Caki2 (cell line): ENCODE results near the gene MAPKAP1. TPM values are rescaled to one million over a fixed set of nuclear protein-coding genes. Genes with fewer than 3 reads are reported as not detected.
A peak's percentile ranks its signal among the peaks of the same experiment; 100 is the strongest.
"Not testable (repeated sequence)": the region's sequence is repeated elsewhere in the genome, so short reads cannot be mapped to it uniquely, and the experiment has no call there.

Experiments
- DNase-seq: peaks from one replicate; pipeline ENCODE4 v3.0.0-alpha.2; 2015; ENCODE audit warnings: low read depth
- in situ Hi-C: cut with HindIII; loops from 2 replicates; pipeline ENCODE4 v1.10.0; 2016; ENCODE audit warnings: low sequenced_read_pairs, low pct_unique_long_range_greater_than_20kb, mixed read lengths
- total RNA-seq: library from RNA; depleted of rRNA; stranded (reverse); fragments of >200 nt; shearing (Covaris generic); gene quantifications from 2 replicates; pipeline ENCODE4 v1.2.3, GENCODE V29; 2014; ENCODE audit warnings: low replicate concordance

Gene MAPKAP1
- total RNA-seq, 1 experiment from 2014 or later: 68.7 TPM

GRCh38 chr9:125743682-125744428, 36.8 kb upstream of the MAPKAP1 start:
- DNase-seq: no peak
- in situ Hi-C loops: no loop called here

GRCh38 chr9:125742657-125743056, 35.6 kb upstream of the MAPKAP1 start:
- DNase-seq: no peak
- in situ Hi-C loops: no loop called here

GRCh38 chr9:125739436-125739835, 32.4 kb upstream of the MAPKAP1 start:
- no peak for DNase-seq
- in situ Hi-C loops: no loop called here

GRCh38 chr9:125732562-125732961, 25.6 kb upstream of the MAPKAP1 start:
- no peak for DNase-seq
- in situ Hi-C loops: no loop called here

GRCh38 chr9:125730168-125730567, 23.2 kb upstream of the MAPKAP1 start:
- in situ Hi-C loops: no loop called here
- DNase-seq: no peak

GRCh38 chr9:125726456-125727132, 19.6 kb upstream of the MAPKAP1 start:
- no peak for DNase-seq
- in situ Hi-C loops: no loop called here

GRCh38 chr9:125707472-125707804, 430 bp upstream of the MAPKAP1 start:
- DNase-seq: no peak
- in situ Hi-C loops: no loop called here

- DNase-seq: no peak
- in situ Hi-C loops: no loop called here
Measured at GRCh38 chr9:125705893-125706292, 1.1 kb downstream of the MAPKAP1 start.

- no peak for DNase-seq
- in situ Hi-C loops: no loop called here
Measured at GRCh38 chr9:125703662-125704061, 3.3 kb downstream of the MAPKAP1 start.

- DNase-seq: peak; percentile 65
- in situ Hi-C loops: no loop called here
Measured at GRCh38 chr9:125701351-125701750, 5.7 kb downstream of the MAPKAP1 start.

GRCh38 chr9:125700791-125701190, 6.2 kb downstream of the MAPKAP1 start:
- peak; percentile 42 for DNase-seq
- in situ Hi-C loops: no loop called here

GRCh38 chr9:125699870-125700269, 7.1 kb downstream of the MAPKAP1 start:
- DNase-seq: no peak
- in situ Hi-C loops: no loop called here

- in situ Hi-C loops: no loop called here
- no peak for DNase-seq
Measured at GRCh38 chr9:125696106-125696647, 10.8 kb downstream of the MAPKAP1 start.

- in situ Hi-C loops, DNase-seq: not testable (repeated sequence)
Measured at GRCh38 chr9:125695548-125695947, 11.5 kb downstream of the MAPKAP1 start.

- in situ Hi-C loops: no loop called here
- DNase-seq: no peak
Measured at GRCh38 chr9:125694478-125694877, 12.5 kb downstream of the MAPKAP1 start.

- in situ Hi-C loops, DNase-seq: not testable (repeated sequence)
Measured at GRCh38 chr9:125693492-125693891, 13.5 kb downstream of the MAPKAP1 start.

GRCh38 chr9:125691869-125692268, 15.1 kb downstream of the MAPKAP1 start:
- DNase-seq: no peak
- in situ Hi-C loops: no loop called here

GRCh38 chr9:125690679-125691078, 16.3 kb downstream of the MAPKAP1 start:
- in situ Hi-C loops: no loop called here

GRCh38 chr9:125687163-125687863, 19.7 kb downstream of the MAPKAP1 start:
- in situ Hi-C loops: no loop called here

More at GRCh38 chr9:125690679-125691078, 16.3 kb downstream of the MAPKAP1 start:
- DNase-seq: no peak

More at GRCh38 chr9:125687163-125687863, 19.7 kb downstream of the MAPKAP1 start:
- no peak for DNase-seq
